Measurements from ENCODE around the gene SNAPC5.

Gene SNAPC5

DNA sequence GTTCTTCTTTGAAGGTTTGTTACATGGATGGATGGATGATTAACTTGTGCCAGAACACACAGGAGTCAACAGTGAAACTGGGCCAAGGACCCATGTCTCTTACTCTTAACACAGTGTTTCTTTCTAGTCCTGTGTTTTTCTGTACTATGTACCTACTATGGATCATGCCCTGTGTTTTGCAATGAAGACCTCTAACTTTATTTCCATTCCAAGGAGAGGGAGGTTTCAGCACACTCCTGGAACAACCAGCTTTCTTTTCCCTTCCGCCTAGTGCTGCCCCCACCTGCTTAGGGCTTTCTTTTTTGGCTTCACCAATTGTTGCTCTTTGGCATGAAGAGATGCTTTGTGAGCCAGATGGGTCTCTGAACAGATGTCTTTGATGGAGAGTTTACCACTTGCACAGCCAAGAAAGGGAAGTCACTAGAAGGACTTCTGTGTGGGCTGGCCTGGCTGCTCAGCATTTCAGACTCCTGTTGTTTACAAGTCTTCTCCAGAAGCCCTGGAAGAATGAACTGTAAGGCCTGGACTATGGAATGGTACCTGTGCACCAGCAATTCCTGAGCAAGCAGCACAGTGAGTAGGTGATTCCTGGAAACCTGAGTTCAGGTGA, 44.5 kb downstream of the SNAPC5 start:
- no peak for DNase-seq

DNA sequence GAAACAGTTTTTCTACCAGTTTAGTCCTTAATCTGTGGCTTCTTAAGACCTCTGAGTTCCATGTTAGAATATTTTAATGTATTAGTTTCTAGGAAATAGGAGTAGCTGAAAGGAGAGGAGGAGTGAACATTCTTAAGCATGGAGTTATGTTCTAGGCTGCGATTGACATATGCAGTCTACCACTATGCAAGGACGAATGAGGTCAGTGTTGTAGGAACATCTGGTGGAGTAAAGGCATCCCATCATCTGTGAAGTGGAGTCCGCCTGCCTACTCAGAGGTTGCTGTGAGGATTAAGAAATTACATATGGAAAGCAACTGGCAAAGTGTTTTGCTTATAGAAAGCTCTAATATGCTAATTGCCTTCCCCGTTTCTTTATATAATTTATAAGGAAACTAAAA, 45.1 kb downstream of the SNAPC5 start:
- DNase-seq = no peak
